Neural cell (in vitro differentiated cells): ENCODE measurements around the gene IFNLR1. TPM values are rescaled to one million over a fixed set of nuclear protein-coding genes. Genes with fewer than 3 reads are reported as not detected.
A peak's percentile ranks its signal among the peaks of the same experiment; 100 is the strongest.

Source experiments
- H2AFZ ChIP-seq: fragments of 200-600, 300-800 bp; sonication (generic), shearing (Covaris generic); 2 replicates; pipeline ENCODE4 v1.6.0; 2014; ENCODE audit warnings: low read depth, mild to moderate bottlenecking, antibody characterized with exemption, low read length, moderate library complexity
- H3F3A ChIP-seq: fragments of 200-600 bp; shearing (Covaris generic); 2 replicates; pipeline ENCODE4 v1.6.1; 2016; ENCODE audit warnings: mild to moderate bottlenecking, moderate library complexity, mixed read lengths, antibody characterized with exemption, low read length; ENCODE audit not compliant: insufficient read depth, poor library complexity, severe bottlenecking
- H3K27ac ChIP-seq: fragments of 200-600, 300-800 bp; sonication (generic), shearing (Covaris generic); 2 replicates; pipeline ENCODE4 v1.5.1; 2014; ENCODE audit warnings: mild to moderate bottlenecking, low read length, moderate library complexity
- H3K27me3 ChIP-seq: fragments of 300-800, 200-600 bp; sonication (generic), shearing (Covaris generic); 2 replicates; pipeline ENCODE4 v1.6.0; 2014; ENCODE audit warnings: mild to moderate bottlenecking, low read depth, low read length, moderate library complexity; ENCODE audit not compliant: insufficient read depth
- H3K36me3 ChIP-seq: fragments of 300-800, 200-600 bp; sonication (generic), shearing (Covaris generic); 2 replicates; pipeline ENCODE4 v1.5.1; 2014; ENCODE audit warnings: mild to moderate bottlenecking, antibody characterized with exemption, low read length, moderate library complexity; ENCODE audit not compliant: insufficient read depth
- H3K4me2 ChIP-seq: fragments of 300-800, 200-600 bp; sonication (generic), shearing (Covaris generic); 2 replicates; pipeline ENCODE4 v1.6.0; 2014; ENCODE audit warnings: mild to moderate bottlenecking, low read length
- H3K4me3 ChIP-seq: fragments of 300-800, 200-600 bp; sonication (generic), shearing (Covaris generic); 2 replicates; pipeline ENCODE4 v1.5.1; 2014; ENCODE audit warnings: mild to moderate bottlenecking, low read length, moderate library complexity
- H3K79me2 ChIP-seq: fragments of 200-600 bp; shearing (Covaris generic); replicated peaks from 2 replicates; pipeline ENCODE4 v1.6.0; 2014; ENCODE audit warnings: mild to moderate bottlenecking, low read length, moderate library complexity; ENCODE audit not compliant: insufficient read depth
- H3K9ac ChIP-seq: fragments of 300-800, 200-600 bp; sonication (generic), shearing (Covaris generic); 2 replicates; pipeline ENCODE4 v1.6.1; 2016; ENCODE audit warnings: mild to moderate bottlenecking, low read length, mixed read lengths
- H3K9me2 ChIP-seq: fragments of 200-600 bp; shearing (Covaris generic); 2 replicates; pipeline ENCODE4 v1.6.1; 2016; ENCODE audit warnings: mild to moderate bottlenecking, low read length, mixed read lengths; ENCODE audit not compliant: insufficient read depth
- H3K9me3 ChIP-seq: fragments of 200-600, 300-800 bp; sonication (generic), shearing (Covaris generic); 2 replicates; pipeline ENCODE4 v1.6.1; 2016; ENCODE audit warnings: mild to moderate bottlenecking, mixed run types, low read length, moderate library complexity, mixed read lengths
- H4K20me1 ChIP-seq: fragments of 200-600 bp; shearing (Covaris generic); 2 replicates; pipeline ENCODE4 v1.6.1; 2016; ENCODE audit warnings: mild to moderate bottlenecking, mixed run types; ENCODE audit not compliant: insufficient read depth
- CTCF ChIP-seq: fragments of 450-650 bp; IDR thresholded peaks from 2 replicates; pipeline ENCODE4 v1.5.1; 2014; ENCODE audit warnings: antibody characterized with exemption, mild to moderate bottlenecking, moderate library complexity; ENCODE audit not compliant: poor library complexity, severe bottlenecking
- EP300 ChIP-seq: fragments of 450-650 bp; conservative IDR thresholded peaks from 2 replicates; pipeline ENCODE4 v1.6.1; 2014; ENCODE audit warnings: antibody characterized with exemption, mild to moderate bottlenecking, moderate library complexity; ENCODE audit not compliant: poor library complexity, severe bottlenecking
- EZH2 ChIP-seq: fragments of 200-600, 300-800 bp; shearing (Covaris generic), sonication (generic); IDR thresholded peaks from 2 replicates; pipeline ENCODE4 v1.6.1; 2014; ENCODE audit warnings: antibody characterized with exemption, low read length, borderline replicate concordance, mild to moderate bottlenecking; ENCODE audit not compliant: insufficient read depth, poor library complexity, severe bottlenecking
- MXI1 ChIP-seq: fragments of 450-650 bp; conservative IDR thresholded peaks from 2 replicates; pipeline ENCODE4 v1.6.1; 2014; ENCODE audit warnings: antibody characterized with exemption, mild to moderate bottlenecking; ENCODE audit not compliant: poor library complexity, severe bottlenecking
- POLR2AphosphoS5 ChIP-seq: IDR thresholded peaks from 2 replicates; pipeline ENCODE4 v1.6.1; 2012
- RAD21 ChIP-seq: fragments of 450-650 bp; conservative IDR thresholded peaks from 2 replicates; pipeline ENCODE4 v1.6.1; 2014; ENCODE audit warnings: antibody characterized with exemption, mild to moderate bottlenecking, moderate library complexity
- REST ChIP-seq: IDR thresholded peaks from 2 replicates; pipeline ENCODE4 v1.6.1; 2012; ENCODE audit warnings: borderline replicate concordance
- SMC3 ChIP-seq: fragments of 450-650 bp; conservative IDR thresholded peaks from 2 replicates; pipeline ENCODE4 v1.6.1; 2014; ENCODE audit warnings: antibody characterized with exemption, mild to moderate bottlenecking, moderate library complexity; ENCODE audit not compliant: poor library complexity
- TAF1 ChIP-seq: IDR thresholded peaks from 2 replicates; pipeline ENCODE4 v1.6.1; 2012; ENCODE audit warnings: low read depth
- polyA plus RNA-seq: library from polyadenylated mRNA; depleted of rRNA; stranded (reverse); fragments of >200 nt; gene quantifications from 2 replicates; pipeline ENCODE4 v1.2.3, GENCODE V29; 2014

Gene IFNLR1
- polyA plus RNA-seq, 1 donor from 2014 or later = 0.32 TPM

- peaks cover 32% of the 10 kb centered on the region for H3K27me3 ChIP-seq
- H2AFZ ChIP-seq = no peak overlapping the region
- no peaks in the 10 kb centered on the region for H3F3A ChIP-seq
- no peaks in the 10 kb centered on the region for H3K36me3 ChIP-seq
- peak overlapping the region; percentile 66 for H3K4me3 ChIP-seq
- H3K79me2 ChIP-seq = no peaks in the 10 kb centered on the region
- H3K4me2 ChIP-seq = no peak overlapping the region
- no peak overlapping the region for H3K27ac ChIP-seq
- no peak overlapping the region for H3K9ac ChIP-seq
- H4K20me1 ChIP-seq = no peaks in the 10 kb centered on the region
- TF ChIP-seq SMC3 (no peak), EP300 (no peak), POLR2AphosphoS5 (no peak), MXI1 (no peak), REST (no peak), EZH2 (no peak), TAF1 (no peak), RAD21 (no peak), CTCF (no peak)
- no peaks in the 10 kb centered on the region for H3K9me3 ChIP-seq
- no peaks in the 10 kb centered on the region for H3K9me2 ChIP-seq
Observed at GRCh38 chr1:24186031-24186710, 918 bp downstream of the IFNLR1 start.

- H3K9me3 ChIP-seq = no peaks in the 10 kb centered on the region
- H3K79me2 ChIP-seq = no peaks in the 10 kb centered on the region
- H3K27me3 ChIP-seq = peaks cover 32% of the 10 kb centered on the region
- no peak overlapping the region for H3K9ac ChIP-seq
- no peak overlapping the region for H2AFZ ChIP-seq
- H3K36me3 ChIP-seq = no peaks in the 10 kb centered on the region
- no peak for TF ChIP-seq CTCF
- TF ChIP-seq MXI1 = no peak
- no peak for TF ChIP-seq EP300
- no peak for TF ChIP-seq POLR2AphosphoS5
- no peak for TF ChIP-seq RAD21
- no peak for TF ChIP-seq REST
- TF ChIP-seq SMC3 = no peak
- no peak for TF ChIP-seq EZH2
- TF ChIP-seq TAF1 = no peak
- H4K20me1 ChIP-seq = no peaks in the 10 kb centered on the region
- H3F3A ChIP-seq = no peaks in the 10 kb centered on the region
- H3K4me3 ChIP-seq = no peak overlapping the region
- no peak overlapping the region for H3K4me2 ChIP-seq
- no peaks in the 10 kb centered on the region for H3K9me2 ChIP-seq
- no peak overlapping the region for H3K27ac ChIP-seq
Observed at GRCh38 chr1:24185076-24185475, 2.0 kb downstream of the IFNLR1 start.
